Cardiac muscle cell (in vitro differentiated cells and primary cell): Measurements from ENCODE around the gene NPR3. TPM values are rescaled to one million over a fixed set of nuclear protein-coding genes. Genes with fewer than 3 reads are reported as not detected.
A peak's percentile ranks its signal among the peaks of the same experiment; 100 is the strongest.
"Not testable (repeated sequence)": the region's sequence is repeated elsewhere in the genome, so short reads cannot be mapped to it uniquely, and the experiment has no call there.

Source experiments
- DNase-seq, 2 donors: peaks; one replicate each; pipeline versions ENCODE4 v3.0.0 to v3.0.0-alpha.2; 2010 to 2017; ENCODE audit warnings: low read depth in 1 of 2, low spot score in 1 of 2
- H3K27ac ChIP-seq: fragments of 200-600 bp; sonication (generic); 2 replicates; pipeline ENCODE4 v1.5.1; 2016
- H3K27me3 ChIP-seq: fragments of 200-600 bp; sonication (generic); 2 replicates; pipeline ENCODE4 v1.6.0; 2016; ENCODE audit warnings: control low read depth
- H3K36me3 ChIP-seq: fragments of 200-600 bp; sonication (generic); 2 replicates; pipeline ENCODE4 v1.5.1; 2016; ENCODE audit warnings: control low read depth
- H3K4me1 ChIP-seq: fragments of 200-600 bp; sonication (generic); 2 replicates; pipeline ENCODE4 v1.8.1; 2017; ENCODE audit warnings: low read depth, mild to moderate bottlenecking, mixed run types
- H3K4me3 ChIP-seq: fragments of 200-600 bp; sonication (generic); 2 replicates; pipeline ENCODE4 v1.5.1; 2016; ENCODE audit warnings: mild to moderate bottlenecking
- H3K9me3 ChIP-seq: fragments of 200-600 bp; sonication (generic); 2 replicates; pipeline ENCODE4 v1.5.1; 2017; ENCODE audit warnings: low read depth, mild to moderate bottlenecking, control low read depth
- CTCF ChIP-seq: IDR thresholded peaks from 2 replicates; pipeline ENCODE4 v1.5.1; 2012; ENCODE audit warnings: low read depth, mild to moderate bottlenecking, low read length
- polyA plus RNA-seq: library from polyadenylated mRNA; unstranded; fragments of >200 nt; fragmentation: Nextera tagmentation; extraction: Ambion mirVana; gene quantifications from 2 replicates; pipeline ENCODE4 v1.2.1, GENCODE V29; 2016
- total RNA-seq: library from RNA; depleted of rRNA; stranded (reverse); fragments of >200 nt; gene quantifications from 2 replicates; pipeline ENCODE4 v1.2.3, GENCODE V29; 2016

NPR3 gene
- total and polyA plus RNA-seq, 2 experiments from 2014 or later, result 0.23 to 2.7 TPM

GRCh38 chr5:32790411-32790951 lies 79.4 kb downstream of the NPR3 start:
- Histone ChIP-seq H3K4me1 (no peaks in the 10 kb centered on the region), H3K27me3 (peaks cover 9% of the 10 kb centered on the region), H3K4me3 (no peak overlapping the region), H3K27ac (no peak overlapping the region), H3K36me3 (no peaks in the 10 kb centered on the region), H3K9me3 (no peaks in the 10 kb centered on the region)
- DNase-seq, result no peak
- TF ChIP-seq CTCF, result no peak

DNA sequence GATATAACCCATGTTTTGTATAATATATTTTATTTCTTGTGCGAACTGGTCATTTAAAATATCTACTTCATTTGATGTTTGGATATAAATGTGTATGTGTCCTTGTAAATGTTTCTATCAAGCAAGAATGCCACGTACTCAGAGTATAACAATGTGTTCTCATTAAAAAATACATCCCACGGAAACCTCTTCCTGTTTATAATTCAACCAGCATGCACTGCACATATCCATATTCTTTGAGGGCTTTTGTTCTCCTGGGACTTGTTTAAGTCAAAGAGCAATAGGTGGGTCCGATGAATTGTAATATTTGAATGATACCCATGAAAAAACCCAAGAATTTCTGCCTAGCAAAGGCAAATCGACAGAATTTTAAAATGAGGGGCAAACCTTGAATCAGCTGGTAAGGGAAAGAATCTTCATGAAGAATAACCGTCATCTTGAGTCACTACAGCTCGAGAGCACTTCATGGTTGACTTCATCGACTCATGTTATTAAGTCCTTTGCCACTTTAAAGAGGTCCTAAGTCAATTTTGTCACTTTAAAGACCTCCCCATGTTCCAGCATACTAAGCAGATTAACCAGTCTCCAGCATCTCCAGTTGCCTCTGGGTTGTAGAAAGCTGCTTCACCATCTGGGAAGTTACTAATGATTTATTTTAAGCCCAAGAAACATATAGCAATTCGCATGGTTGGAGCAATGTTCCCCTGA lies 80.6 kb downstream of the NPR3 start:
- peaks cover 9% of the 10 kb centered on the region for H3K27me3 ChIP-seq
- no peak overlapping the region for H3K4me3 ChIP-seq
- H3K9me3 ChIP-seq, result no peaks in the 10 kb centered on the region
- DNase-seq, result no peak
- no peaks in the 10 kb centered on the region for H3K4me1 ChIP-seq
- no peak overlapping the region for H3K27ac ChIP-seq
- no peaks in the 10 kb centered on the region for H3K36me3 ChIP-seq
- TF ChIP-seq CTCF, result no peak

- TF ChIP-seq CTCF, result peak; percentile 45
- Histone ChIP-seq H3K27ac (no peak overlapping the region), H3K9me3 (no peaks in the 10 kb centered on the region), H3K36me3 (no peaks in the 10 kb centered on the region), H3K27me3 (no peaks in the 10 kb centered on the region), H3K4me1 (no peaks in the 10 kb centered on the region), H3K4me3 (no peak overlapping the region)
- peak in 1 of 2 donors; percentile 27 for DNase-seq
Measured at GRCh38 chr5:32794086-32794485, 83.0 kb downstream of the NPR3 start.

DNA sequence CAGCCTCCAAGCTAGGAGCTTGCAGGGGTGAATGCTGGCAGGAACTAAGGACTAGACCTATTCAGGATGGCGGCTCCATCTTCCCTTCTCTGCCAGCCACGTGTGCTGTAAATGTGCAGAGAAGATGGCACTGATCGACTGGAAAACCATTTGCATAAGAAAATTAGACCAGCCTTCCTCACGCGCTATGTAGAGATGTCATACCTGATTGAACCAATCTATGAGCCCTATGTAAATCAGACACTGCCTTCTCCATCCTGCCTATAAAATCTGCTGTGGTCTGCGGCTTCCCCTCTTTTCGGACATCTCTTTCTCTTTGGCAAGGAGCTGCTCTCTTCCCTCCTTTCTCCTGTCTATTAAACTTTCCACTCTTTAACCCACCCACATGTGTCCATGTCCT lies 91.6 kb downstream of the NPR3 start:
- H3K4me3 ChIP-seq, result no peak overlapping the region
- no peaks in the 10 kb centered on the region for H3K27me3 ChIP-seq
- no peak for TF ChIP-seq CTCF
- no peaks in the 10 kb centered on the region for H3K4me1 ChIP-seq
- no peak overlapping the region for H3K27ac ChIP-seq
- no peaks in the 10 kb centered on the region for H3K36me3 ChIP-seq
- no peak for DNase-seq
- H3K9me3 ChIP-seq, result no peaks in the 10 kb centered on the region

GRCh38 chr5:32803656-32804055 lies 92.5 kb downstream of the NPR3 start:
- no peak for TF ChIP-seq CTCF
- H3K27me3 ChIP-seq, result no peaks in the 10 kb centered on the region
- H3K4me1 ChIP-seq, result no peaks in the 10 kb centered on the region
- no peaks in the 10 kb centered on the region for H3K36me3 ChIP-seq
- H3K9me3 ChIP-seq, result no peaks in the 10 kb centered on the region
- no peak overlapping the region for H3K4me3 ChIP-seq
- no peak overlapping the region for H3K27ac ChIP-seq
- no peak for DNase-seq

- H3K36me3 ChIP-seq, H3K4me1 ChIP-seq, H3K4me3 ChIP-seq, H3K9me3 ChIP-seq, H3K27me3 ChIP-seq, H3K27ac ChIP-seq, DNase-seq: not testable (repeated sequence)
Measured at GRCh38 chr5:32805462-32805861, 94.3 kb downstream of the NPR3 start.
